ENCODE measurements around the gene KIAA0825. TPM values are rescaled to one million over a fixed set of nuclear protein-coding genes. Genes with fewer than 3 reads are reported as not detected.

Gene KIAA0825
- total RNA-seq, 2 experiments from 2014 or later, result 0.32 to 0.54 TPM

- ATAC-seq (no peak), DNase-seq (no peak)
- Mint-ChIP-seq H3K27ac (no peak overlapping the region), H3K4me1 (ENCODE audit: low read depth) (no peaks in the 10 kb centered on the region), H3K27me3 (no peaks in the 10 kb centered on the region), H3K4me3 (no peak overlapping the region), H3K9me3 (no peaks in the 10 kb centered on the region), H3K36me3 (ENCODE audit: low read depth) (no peaks in the 10 kb centered on the region)
- intact Hi-C loops (cut with micrococcal nuclease), result no loop called here
- POLR2A ChIA-PET, result no interaction called here
- TF ChIP-seq, protein P1, sequence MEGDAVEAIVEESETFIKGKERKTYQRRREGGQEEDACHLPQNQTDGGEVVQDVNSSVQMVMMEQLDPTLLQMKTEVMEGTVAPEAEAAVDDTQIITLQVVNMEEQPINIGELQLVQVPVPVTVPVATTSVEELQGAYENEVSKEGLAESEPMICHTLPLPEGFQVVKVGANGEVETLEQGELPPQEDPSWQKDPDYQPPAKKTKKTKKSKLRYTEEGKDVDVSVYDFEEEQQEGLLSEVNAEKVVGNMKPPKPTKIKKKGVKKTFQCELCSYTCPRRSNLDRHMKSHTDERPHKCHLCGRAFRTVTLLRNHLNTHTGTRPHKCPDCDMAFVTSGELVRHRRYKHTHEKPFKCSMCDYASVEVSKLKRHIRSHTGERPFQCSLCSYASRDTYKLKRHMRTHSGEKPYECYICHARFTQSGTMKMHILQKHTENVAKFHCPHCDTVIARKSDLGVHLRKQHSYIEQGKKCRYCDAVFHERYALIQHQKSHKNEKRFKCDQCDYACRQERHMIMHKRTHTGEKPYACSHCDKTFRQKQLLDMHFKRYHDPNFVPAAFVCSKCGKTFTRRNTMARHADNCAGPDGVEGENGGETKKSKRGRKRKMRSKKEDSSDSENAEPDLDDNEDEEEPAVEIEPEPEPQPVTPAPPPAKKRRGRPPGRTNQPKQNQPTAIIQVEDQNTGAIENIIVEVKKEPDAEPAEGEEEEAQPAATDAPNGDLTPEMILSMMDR (IDR thresholded peaks at IDR 0.05), result no peak
- CTCF ChIA-PET, result no interaction called here
Measured at GRCh38 chr5:94403483-94403882, 214.9 kb downstream of the KIAA0825 start.

DNA sequence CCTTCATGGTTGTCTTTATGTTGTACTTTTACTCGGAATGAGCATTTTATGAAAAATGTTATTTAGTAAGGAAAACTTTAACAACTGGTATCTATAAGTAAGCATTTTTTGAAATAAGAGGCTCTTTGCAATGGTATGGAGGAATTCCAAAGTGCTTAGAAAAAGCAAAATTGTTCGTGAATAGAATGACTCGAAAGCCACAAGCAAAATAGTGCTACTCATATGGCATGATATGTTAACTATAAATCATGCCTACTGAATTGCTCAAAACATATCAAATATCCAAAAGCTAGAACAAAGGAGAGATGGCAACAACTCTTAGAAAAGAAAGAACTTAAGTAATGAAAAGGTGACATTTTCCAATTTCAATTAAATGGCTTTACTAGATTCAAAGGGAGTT, 216.3 kb downstream of the KIAA0825 start:
- H3K4me3 Mint-ChIP-seq, result no peak overlapping the region
- no peak for ATAC-seq

GRCh38 chr5:94397508-94397907, 220.9 kb downstream of the KIAA0825 start:
- Mint-ChIP-seq H3K4me3 (no peak overlapping the region), H3K4me1 (ENCODE audit: low read depth) (no peaks in the 10 kb centered on the region), H3K27me3 (no peaks in the 10 kb centered on the region), H3K9me3 (no peaks in the 10 kb centered on the region), H3K27ac (no peak overlapping the region), H3K36me3 (ENCODE audit: low read depth) (no peaks in the 10 kb centered on the region)
- no peak for ATAC-seq
- ChIA-PET CTCF (no interaction called here), POLR2A (no interaction called here)
- TF ChIP-seq, protein P1 (IDR thresholded peaks at IDR 0.05), result no peak
- intact Hi-C loops (cut with micrococcal nuclease), result no loop called here
- no peak for DNase-seq

More for the DNA sequence above, 216.3 kb downstream of the KIAA0825 start:
- DNase-seq, result no peak
- POLR2A ChIA-PET, result no interaction called here
- TF ChIP-seq, protein P1 (IDR thresholded peaks at IDR 0.05), result no peak
- no peaks in the 10 kb centered on the region for H3K36me3 Mint-ChIP-seq (ENCODE audit: low read depth)
- CTCF ChIA-PET, result no interaction called here
- intact Hi-C loops (cut with micrococcal nuclease), result no loop called here
- no peaks in the 10 kb centered on the region for H3K27me3 Mint-ChIP-seq
- H3K9me3 Mint-ChIP-seq, result no peaks in the 10 kb centered on the region
- H3K4me1 Mint-ChIP-seq (ENCODE audit: low read depth), result no peaks in the 10 kb centered on the region
- no peak overlapping the region for H3K27ac Mint-ChIP-seq

GRCh38 chr5:94396687-94397086, 221.7 kb downstream of the KIAA0825 start:
- no peak for ATAC-seq

GRCh38 chr5:94395468-94395867, 222.9 kb downstream of the KIAA0825 start:
- H3K4me3 Mint-ChIP-seq, result no peak overlapping the region
- H3K27ac Mint-ChIP-seq, result no peak overlapping the region
- intact Hi-C loops (cut with micrococcal nuclease), result no loop called here
- DNase-seq, result no peak
- no peaks in the 10 kb centered on the region for H3K9me3 Mint-ChIP-seq
- no peaks in the 10 kb centered on the region for H3K36me3 Mint-ChIP-seq (ENCODE audit: low read depth)
- no peak for ATAC-seq
- POLR2A ChIA-PET, result no interaction called here
- no peaks in the 10 kb centered on the region for H3K4me1 Mint-ChIP-seq (ENCODE audit: low read depth)
- TF ChIP-seq, protein P1 (IDR thresholded peaks at IDR 0.05), result no peak
- H3K27me3 Mint-ChIP-seq, result no peaks in the 10 kb centered on the region
- CTCF ChIA-PET, result no interaction called here

More at GRCh38 chr5:94396687-94397086, 221.7 kb downstream of the KIAA0825 start:
- no peak for DNase-seq
- Mint-ChIP-seq H3K9me3 (no peaks in the 10 kb centered on the region), H3K27me3 (no peaks in the 10 kb centered on the region), H3K4me3 (no peak overlapping the region), H3K36me3 (ENCODE audit: low read depth) (no peaks in the 10 kb centered on the region), H3K27ac (no peak overlapping the region), H3K4me1 (ENCODE audit: low read depth) (no peaks in the 10 kb centered on the region)
- ChIA-PET POLR2A (no interaction called here), CTCF (no interaction called here)
- intact Hi-C loops (cut with micrococcal nuclease), result no loop called here
- TF ChIP-seq, protein P1 (IDR thresholded peaks at IDR 0.05), result no peak

All from activated CD8-positive, alpha-beta T cell treated with anti-CD3 and anti-CD28 coated beads for 36 hours (primary cell).